Psoas muscle (tissue), 8 donors: Measurements from ENCODE around the gene MROH2B. TPM values are rescaled to one million over a fixed set of nuclear protein-coding genes. Genes with fewer than 3 reads are reported as not detected.
A peak's percentile ranks its signal among the peaks of the same experiment; 100 is the strongest.

Source experiments
- ATAC-seq, 4 donors: fragments of 200-7000 bp; cut with Tn5 transposase; one replicate each; pipeline ENCODE4 v1.9.1; 2020; ENCODE audit warnings: moderate library complexity in 3 of 4, mild to moderate bottlenecking in 2 of 4
- DNase-seq, 2 donors: peaks; one replicate each; pipeline ENCODE4 v3.0.0-alpha.2; 2020
- H3K27ac ChIP-seq: fragments of 200-600 bp; one replicate; pipeline ENCODE4 v1.8.0; 2022
- H3K27me3 ChIP-seq, 3 donors: fragments of 200-600 bp in 1 of 3; one replicate each; pipeline versions ENCODE4 v1.6.1 to v1.8.0; 2013 to 2022; ENCODE audit warnings: low read length in 2 of 3, mild to moderate bottlenecking in 2 of 3, moderate library complexity in 1 of 3; ENCODE audit not compliant: insufficient read depth in 3 of 3
- H3K36me3 ChIP-seq, 2 donors: fragments of 200-600 bp in 1 of 2; one replicate each; pipeline versions ENCODE4 v1.6.1 to v1.8.0; 2013 to 2022; ENCODE audit warnings: low read depth in 1 of 2, mild to moderate bottlenecking in 1 of 2, moderate library complexity in 1 of 2; ENCODE audit not compliant: insufficient read depth in 1 of 2
- H3K4me1 ChIP-seq: fragments of 200-600 bp; one replicate; pipeline ENCODE4 v1.8.0; 2022
- H3K4me3 ChIP-seq: fragments of 200-600 bp; one replicate; pipeline ENCODE4 v1.8.0; 2022; ENCODE audit warnings: mild to moderate bottlenecking
- H3K9me3 ChIP-seq: fragments of 200-600 bp; one replicate; pipeline ENCODE4 v1.8.0; 2022
- CTCF ChIP-seq: fragments of 200-600 bp; IDR thresholded peaks from one replicate; pipeline ENCODE4 v1.8.0; 2022; ENCODE audit warnings: antibody characterized with exemption
- WGBS, 3 donors: extraction: QIAGEN DNeasy Blood & Tissue Kit; methylation state at CpG; one replicate each; pipeline versions ENCODE4 v1.1.6 to v1.1.7; 2013; 5-methylcytosine and 5-hydroxymethylcytosine counted together
- intact Hi-C, 2 donors: fragments of 100-400 bp; cut with DNase I; formaldehyde crosslinking; loops; one replicate each; pipeline versions ENCODE4 v1.11.0 to v1.14.2; 2022
- long read RNA-seq, 2 donors: library from polyadenylated mRNA; unstranded; transcript quantifications; one replicate each; pipeline ENCODE4 v2.0.0, GENCODE V29; 2021
- polyA plus RNA-seq, 3 donors: library from polyadenylated mRNA; stranded (reverse); fragments of 200-250 nt; gene quantifications; one replicate each; pipeline ENCODE4 v1.2.3, GENCODE V29; 2013
- total RNA-seq, 4 donors: library from RNA; stranded (reverse); fragmentation: NEBNext Ultra II Directional in 2 of 4; extraction: Animal tissue kit (Norgen Biotek cat#: 25700) in 2 of 4; gene quantifications; one replicate each; pipeline versions ENCODE4 v1.2.1 to v1.2.4, GENCODE V29; 2021 to 2023
- donor health status: healthy with polysubstance abuse.
- donor health status: DM: no; HTN: no; CAD: no; lungs with moderate emphysema.
- donor health status: Bipolar disorder and iron deficiency.
- donor health status: healthy.
- donor health status: DM: yes; HTN: yes; CAD: no.
- donor health status: DM: no; HTN: no; CAD: no.
- donor health status: DM: no; HTN: no; CAD: no.
- donor health status: DM: yes; HTN: yes; CAD: no.

Gene MROH2B
- total RNA-seq, result not detected
- not detected for polyA plus RNA-seq
- long read RNA-seq, donor 1, result 0 reads
- long read RNA-seq, donor 2, result 0 reads

GRCh38 chr5:41071242-41071641 lies at the start of gene MROH2B:
Gene MROH2B (minus strand): TSS chr5:41071342. CDS start chr5:41070852, 490 bp downstream.
- no peak for ATAC-seq
- no peak within 1 kb of the TSS for H3K4me3 ChIP-seq
- H3K27me3 ChIP-seq, result no peaks in the 10 kb centered on the region
- no peaks in the 10 kb centered on the region for H3K9me3 ChIP-seq
- DNase-seq, result no peak
- H3K36me3 ChIP-seq, result no peaks in the 10 kb centered on the region
- H3K4me1 ChIP-seq, result no peaks in the 10 kb centered on the region
- TF ChIP-seq CTCF, result no peak
- no peak within 1 kb of the TSS for H3K27ac ChIP-seq
- 61 to 86% (median 80%) methylated on average over 1 of the region's 1 CpG for WGBS, 3 donors
- intact Hi-C loops, result no loop called here

- no peaks in the 10 kb centered on the region for H3K9me3 ChIP-seq
- H3K4me1 ChIP-seq, result no peaks in the 10 kb centered on the region
- peak in 1 of 2 donors; percentile 33 for DNase-seq
- no peaks in the 10 kb centered on the region for H3K27me3 ChIP-seq
- intact Hi-C loops, result no loop called here
- H3K27ac ChIP-seq, result no peak overlapping the region
- no peak for TF ChIP-seq CTCF
- no peak overlapping the region for H3K4me3 ChIP-seq
- no peak for ATAC-seq
- WGBS, 3 donors, result 85 to 96% (median 93%) methylated on average over 8 of the region's 8 CpGs
- H3K36me3 ChIP-seq, result no peaks in the 10 kb centered on the region
Measured at GRCh38 chr5:41120600-41120999, 49.5 kb upstream of the MROH2B start.

- no peak overlapping the region for H3K27ac ChIP-seq
- no peaks in the 10 kb centered on the region for H3K36me3 ChIP-seq
- no peak for DNase-seq
- H3K4me1 ChIP-seq, result no peaks in the 10 kb centered on the region
- no peak for TF ChIP-seq CTCF
- no peak for ATAC-seq
- intact Hi-C loops, result no loop called here
- no peaks in the 10 kb centered on the region for H3K27me3 ChIP-seq
- no peak overlapping the region for H3K4me3 ChIP-seq
- 93 to 96% (median 94%) methylated on average over 3 of the region's 3 CpGs for WGBS, 3 donors
- H3K9me3 ChIP-seq, result no peaks in the 10 kb centered on the region
Measured at GRCh38 chr5:41118177-41118576, 47.0 kb upstream of the MROH2B start.

GRCh38 chr5:41115281-41115680 lies 44.1 kb upstream of the MROH2B start:
- intact Hi-C loops, result no loop called here
- Histone ChIP-seq H3K27me3 (no peaks in the 10 kb centered on the region), H3K4me3 (no peak overlapping the region), H3K36me3 (no peaks in the 10 kb centered on the region), H3K4me1 (no peaks in the 10 kb centered on the region), H3K27ac (no peak overlapping the region), H3K9me3 (no peaks in the 10 kb centered on the region)
- no peak for TF ChIP-seq CTCF
- DNase-seq, result no peak
- ATAC-seq, result no peak
- 64 to 66% (median 65%) methylated on average over 2 of the region's 2 CpGs for WGBS, 3 donors
